ENCODE measurements around the gene COPS4. TPM values are rescaled to one million over a fixed set of nuclear protein-coding genes. Genes with fewer than 3 reads are reported as not detected.

The COPS4 gene
- total RNA-seq, 1 experiment from 2014 or later, result 94.3 TPM

DNA sequence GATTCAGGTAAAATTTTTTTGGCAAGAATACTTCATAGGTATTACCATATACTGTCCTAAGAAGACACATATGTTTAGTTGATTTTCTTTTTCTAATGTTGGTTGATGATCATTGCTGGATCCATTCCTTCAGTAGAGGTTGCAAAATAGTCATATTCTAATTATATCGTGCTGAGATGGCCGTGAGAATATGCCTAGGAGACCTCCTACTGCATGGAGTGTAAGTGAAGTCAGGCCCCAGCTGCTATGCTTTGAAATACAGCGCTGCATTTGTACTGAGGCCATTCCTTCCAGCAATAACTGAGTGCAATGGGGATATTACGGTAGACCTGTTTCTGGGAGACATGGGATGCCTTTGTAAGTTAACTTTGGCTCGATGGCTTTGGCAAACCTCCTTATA is 86.3 kb downstream of the COPS4 start:
- no peak for DNase-seq (ENCODE audit: low spot score)

DNA sequence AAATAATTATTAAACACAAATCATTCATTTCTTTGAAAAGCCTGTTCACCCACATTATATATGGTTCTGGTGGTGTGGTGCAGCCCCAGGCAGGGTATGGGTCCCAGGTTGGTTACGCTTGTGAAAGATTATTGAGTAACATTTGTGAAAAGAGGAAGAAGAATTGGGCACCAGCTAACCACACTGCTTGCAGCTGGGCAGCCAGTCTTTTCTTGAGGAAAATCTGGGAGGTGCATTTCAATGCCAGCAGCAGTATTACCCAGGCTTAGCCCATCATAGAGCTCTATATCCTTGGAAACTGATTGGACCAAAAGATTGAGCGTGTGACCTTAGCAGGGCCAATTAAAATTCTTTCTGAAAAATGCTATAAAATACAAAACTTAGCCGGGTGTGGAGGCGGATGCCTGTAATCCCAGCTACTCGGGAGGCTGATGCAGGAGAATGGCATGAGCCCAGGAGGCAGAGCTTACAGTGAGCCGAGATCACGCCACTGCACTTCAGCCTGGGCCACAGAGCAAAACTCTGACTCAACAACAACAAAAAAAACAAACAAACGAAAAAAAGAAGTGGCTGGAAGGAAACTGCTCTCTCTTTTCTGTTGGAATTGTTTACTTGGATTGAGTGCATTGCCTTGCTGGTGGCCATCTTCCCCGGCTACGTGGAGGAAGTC is 89.3 kb downstream of the COPS4 start:
- no peak for DNase-seq (ENCODE audit: low spot score)

Other genes starting within 250 kb of the COPS4 start
- gene SCD5, start 236.4 kb upstream of the COPS4 start, total RNA-seq (2014; rRNA removed; shearing (Covaris generic)), result 11.9 and 16.6 TPM in 2 replicates
- gene SEC31A, start 144.0 kb upstream of the COPS4 start, total RNA-seq (2014; rRNA removed; shearing (Covaris generic)), result 146 and 150 TPM in 2 replicates
- gene THAP9, start 134.4 kb upstream of the COPS4 start, total RNA-seq (2014; rRNA removed; shearing (Covaris generic)), result 2.9 and 4.6 TPM in 2 replicates
- gene LIN54, start 24.4 kb upstream of the COPS4 start, total RNA-seq (2014; rRNA removed; shearing (Covaris generic)), result 33.5 and 35.1 TPM in 2 replicates
- gene PLAC8, start 79.5 kb downstream of the COPS4 start, total RNA-seq (2014; rRNA removed; shearing (Covaris generic)), result 2.7 and 6.7 TPM in 2 replicates
- gene COQ2, start 249.6 kb downstream of the COPS4 start, total RNA-seq (2014; rRNA removed; shearing (Covaris generic)), result 29.8 and 42.2 TPM in 2 replicates

Data from A172 (cell line).